Caco-2 (cell line): ENCODE results near the gene PSMA8. TPM values are rescaled to one million over a fixed set of nuclear protein-coding genes. Genes with fewer than 3 reads are reported as not detected.
"Not testable (repeated sequence)": the region's sequence is repeated elsewhere in the genome, so short reads cannot be mapped to it uniquely, and the experiment has no call there.

Experiments
- BruUV-seq: library from RNA; stranded (reverse); fragments of 400-500 nt; replicated peaks from 2 replicates; lab custom pipeline; 2021; lab: Mats Ljungman, UMichigan
- CTCF ChIA-PET: fragments of 300-600 bp; sonication (Branson Sonifier 250); formaldehyde crosslinking; loops from one replicate; lab custom pipeline; 2022; ENCODE audit warnings: antibody characterized with exemption; lab: Charles Lee
- POLR2A ChIA-PET: fragments of 300-600 bp; sonication (Branson Sonifier 250); formaldehyde crosslinking; loops from one replicate; lab custom pipeline; 2022; ENCODE audit warnings: antibody characterized with exemption; lab: Charles Lee
- DNase-seq, 2 experiments: peaks; one replicate each; pipeline versions ENCODE4 v3.0.0 to v3.0.0-alpha.2; 2020 to 2022
- H3K27me3 ChIP-seq: replicated peaks from 2 replicates; pipeline ENCODE4 v1.6.0; 2011; ENCODE audit warnings: low read length; ENCODE audit not compliant: control insufficient read depth, insufficient read depth
- H3K36me3 ChIP-seq: 2 replicates; pipeline ENCODE4 v1.5.1; 2011; ENCODE audit warnings: low read length; ENCODE audit not compliant: control insufficient read depth, insufficient read depth
- H3K4me1 ChIP-seq: fragments of 250-450 bp; sonication (Bioruptor Pico); 2 replicates; pipeline ENCODE4 v1.5.1; 2020; ENCODE audit warnings: mild to moderate bottlenecking
- H3K4me3 ChIP-seq: 2 replicates; pipeline ENCODE4 v1.5.1; 2011; ENCODE audit warnings: low read depth, mild to moderate bottlenecking, control low read depth, low read length
- H3K9me3 ChIP-seq: fragments of 250-450 bp; sonication (Bioruptor Pico); 2 replicates; pipeline ENCODE4 v1.5.1; 2020; ENCODE audit warnings: mild to moderate bottlenecking, moderate library complexity
- H3K27ac Mint-ChIP-seq: one replicate; pipeline ENCODE4 v1.8.0; 2022; ENCODE audit warnings: mixed read lengths; ENCODE audit not compliant: unreplicated experiment
- H3K27me3 Mint-ChIP-seq: one replicate; pipeline ENCODE4 v1.8.0; 2022; ENCODE audit warnings: mixed read lengths; ENCODE audit not compliant: insufficient read depth, unreplicated experiment
- H3K36me3 Mint-ChIP-seq: one replicate; pipeline ENCODE4 v1.8.0; 2022; ENCODE audit warnings: mild to moderate bottlenecking, mixed read lengths; ENCODE audit not compliant: insufficient read depth, unreplicated experiment
- H3K4me1 Mint-ChIP-seq: one replicate; pipeline ENCODE4 v1.8.0; 2022; ENCODE audit warnings: low read depth, mixed read lengths; ENCODE audit not compliant: unreplicated experiment
- H3K4me3 Mint-ChIP-seq: one replicate; pipeline ENCODE4 v1.8.0; 2022; ENCODE audit warnings: mild to moderate bottlenecking, moderate library complexity, mixed read lengths; ENCODE audit not compliant: unreplicated experiment
- H3K9me3 Mint-ChIP-seq: one replicate; pipeline ENCODE4 v1.8.0; 2022; ENCODE audit warnings: mixed read lengths; ENCODE audit not compliant: unreplicated experiment
- CTCF ChIP-seq, 2 experiments: fragments of 200-600 bp in 1 of 2; IDR thresholded peaks; 1 replicate in 1 of 2; 2 replicates in 1 of 2; pipeline versions ENCODE4 v1.5.1 to v1.8.0; 2011 to 2022; ENCODE audit warnings: antibody characterized with exemption in 1 of 2, control low read depth in 1 of 2, inconsistent platforms in 1 of 2, low read depth in 1 of 2, low read length in 1 of 2, mild to moderate bottlenecking in 1 of 2, moderate library complexity in 1 of 2; ENCODE audit not compliant: insufficient read depth in 1 of 2, severe bottlenecking in 1 of 2, unreplicated experiment in 1 of 2
- intact Hi-C: fragments of 100-400 bp; cut with micrococcal nuclease; formaldehyde crosslinking; loops from one replicate; pipeline ENCODE4 v1.10.0; 2022; ENCODE audit not compliant: unreplicated experiment
- total RNA-seq: library from RNA; stranded (reverse); gene quantifications from 2 replicates; pipeline ENCODE4 v1.2.3, GENCODE V29; 2022

The PSMA8 gene
- total RNA-seq, 1 experiment from 2014 or later, result not detected

- Mint-ChIP-seq H3K9me3 (no peaks in the 10 kb centered on the region), H3K4me3 (no peak overlapping the region), H3K36me3 (no peaks in the 10 kb centered on the region), H3K4me1 (no peaks in the 10 kb centered on the region), H3K27ac (no peak overlapping the region), H3K27me3 (no peaks in the 10 kb centered on the region)
- BruUV-seq, result no TSS peak
- DNase-seq, result no peak
- POLR2A ChIA-PET, result no interaction called here
- no peaks in the 10 kb centered on the region for H3K27me3 ChIP-seq
- H3K9me3 ChIP-seq, result no peaks in the 10 kb centered on the region
- no peak overlapping the region for H3K4me3 ChIP-seq
- TF ChIP-seq CTCF (IDR thresholded peaks at IDR 0.05; ENCODE audit: insufficient read depth in 1 of 2, low read depth in 1 of 2, low read length in 1 of 2, severe bottlenecking in 1 of 2, unreplicated experiment in 1 of 2), result no peak
- CTCF ChIA-PET, result no interaction called here
- no peaks in the 10 kb centered on the region for H3K36me3 ChIP-seq
- intact Hi-C loops, result no loop called here
- no peaks in the 10 kb centered on the region for H3K4me1 ChIP-seq
Observed at GRCh38 chr18:26196605-26197004, 62.9 kb downstream of the PSMA8 start.

GRCh38 chr18:26202001-26202400 is 68.3 kb downstream of the PSMA8 start:
- H3K27me3 Mint-ChIP-seq, H3K4me3 ChIP-seq, BruUV-seq, H3K9me3 Mint-ChIP-seq, H3K27me3 ChIP-seq, H3K36me3 ChIP-seq, H3K36me3 Mint-ChIP-seq, H3K4me1 ChIP-seq, POLR2A ChIA-PET, H3K4me3 Mint-ChIP-seq, DNase-seq, H3K4me1 Mint-ChIP-seq, H3K9me3 ChIP-seq, CTCF ChIA-PET, H3K27ac Mint-ChIP-seq, intact Hi-C loops: not testable (repeated sequence)

GRCh38 chr18:26205318-26205717 is 71.6 kb downstream of the PSMA8 start:
- no peaks in the 10 kb centered on the region for H3K36me3 Mint-ChIP-seq

More at GRCh38 chr18:26205318-26205717, 71.6 kb downstream of the PSMA8 start:
- Histone ChIP-seq H3K36me3 (no peaks in the 10 kb centered on the region), H3K9me3 (no peaks in the 10 kb centered on the region), H3K4me3 (no peak overlapping the region), H3K27me3 (no peaks in the 10 kb centered on the region), H3K4me1 (no peaks in the 10 kb centered on the region)
- CTCF ChIA-PET, result no interaction called here
- no peak overlapping the region for H3K4me3 Mint-ChIP-seq
- H3K9me3 Mint-ChIP-seq, result no peaks in the 10 kb centered on the region
- no TSS peak for BruUV-seq
- intact Hi-C loops, result no loop called here
- no peaks in the 10 kb centered on the region for H3K27me3 Mint-ChIP-seq
- H3K27ac Mint-ChIP-seq, result no peak overlapping the region
- no peaks in the 10 kb centered on the region for H3K4me1 Mint-ChIP-seq
- no peak for TF ChIP-seq CTCF (IDR thresholded peaks at IDR 0.05; ENCODE audit: insufficient read depth in 1 of 2, low read depth in 1 of 2, low read length in 1 of 2, severe bottlenecking in 1 of 2, unreplicated experiment in 1 of 2)
- DNase-seq, result no peak
- POLR2A ChIA-PET, result no interaction called here
